H7 (cell line): ENCODE data around the gene FAM120B. TPM values are rescaled to one million over a fixed set of nuclear protein-coding genes. Genes with fewer than 3 reads are reported as not detected.
"Not testable (repeated sequence)": the region's sequence is repeated elsewhere in the genome, so short reads cannot be mapped to it uniquely, and the experiment has no call there.

Source experiments
- DNase-seq: peaks from one replicate; pipeline ENCODE4 v3.0.0; 2012
- H3K27me3 ChIP-seq: 2 replicates; pipeline ENCODE4 v1.6.0; 2011; ENCODE audit warnings: mild to moderate bottlenecking, low read length; ENCODE audit not compliant: control insufficient read depth, insufficient read depth
- H3K36me3 ChIP-seq: replicated peaks from 2 replicates; pipeline ENCODE4 v1.5.1; 2011; ENCODE audit warnings: low read length; ENCODE audit not compliant: control insufficient read depth, insufficient read depth
- H3K4me3 ChIP-seq: 2 replicates; pipeline ENCODE4 v1.5.1; 2011; ENCODE audit warnings: low read depth, mild to moderate bottlenecking, control low read depth, low read length, moderate library complexity; ENCODE audit not compliant: insufficient read depth
- total RNA-seq: library from RNA; depleted of rRNA; stranded (reverse); fragments of >200 nt; shearing (Covaris generic); gene quantifications from 2 replicates; pipeline ENCODE4 v1.2.3, GENCODE V29; 2014

FAM120B gene
- total RNA-seq, 1 experiment from 2014 or later = 7.2 TPM

- no peak for DNase-seq
- no peak overlapping the region for H3K4me3 ChIP-seq
- no peaks in the 10 kb centered on the region for H3K27me3 ChIP-seq
Measured at GRCh38 chr6:170376386-170377043, 70.0 kb downstream of the FAM120B start.

GRCh38 chr6:170378502-170378901 lies 71.9 kb downstream of the FAM120B start:
- DNase-seq = no peak
- H3K27me3 ChIP-seq = no peaks in the 10 kb centered on the region
- no peak overlapping the region for H3K4me3 ChIP-seq
- H3K36me3 ChIP-seq = no peaks in the 10 kb centered on the region

More at GRCh38 chr6:170376386-170377043, 70.0 kb downstream of the FAM120B start:
- H3K36me3 ChIP-seq = no peaks in the 10 kb centered on the region

- no peaks in the 10 kb centered on the region for H3K36me3 ChIP-seq
- no peaks in the 10 kb centered on the region for H3K27me3 ChIP-seq
- no peak for DNase-seq
- H3K4me3 ChIP-seq = no peak overlapping the region
Measured at GRCh38 chr6:170381562-170381961, 75.0 kb downstream of the FAM120B start.

- no peak for DNase-seq
- H3K4me3 ChIP-seq = no peak overlapping the region
- H3K36me3 ChIP-seq = no peaks in the 10 kb centered on the region
- no peaks in the 10 kb centered on the region for H3K27me3 ChIP-seq
Measured at GRCh38 chr6:170383466-170384035, 77.0 kb downstream of the FAM120B start.

- no peak for DNase-seq
- Histone ChIP-seq H3K36me3 (no peaks in the 10 kb centered on the region), H3K27me3 (no peaks in the 10 kb centered on the region), H3K4me3 (no peak overlapping the region)
Measured at GRCh38 chr6:170385506-170385905, 78.9 kb downstream of the FAM120B start.

- no peak overlapping the region for H3K4me3 ChIP-seq
- H3K36me3 ChIP-seq = peaks cover 1% of the 10 kb centered on the region; the same call in 1 of the 2 replicates
- DNase-seq = no peak
- no peaks in the 10 kb centered on the region for H3K27me3 ChIP-seq
Measured at GRCh38 chr6:170388113-170388512, 81.6 kb downstream of the FAM120B start.

- Histone ChIP-seq H3K27me3 (no peaks in the 10 kb centered on the region), H3K4me3 (no peak overlapping the region), H3K36me3 (peaks cover 1% of the 10 kb centered on the region)
- no peak for DNase-seq
Measured at GRCh38 chr6:170393033-170393432, 86.5 kb downstream of the FAM120B start.

- Histone ChIP-seq H3K4me3 (no peak overlapping the region), H3K27me3 (no peaks in the 10 kb centered on the region), H3K36me3 (peaks cover 1% of the 10 kb centered on the region)
- no peak for DNase-seq
Measured at GRCh38 chr6:170393807-170394399, 87.3 kb downstream of the FAM120B start.

- Histone ChIP-seq H3K27me3 (no peaks in the 10 kb centered on the region), H3K4me3 (no peak overlapping the region), H3K36me3 (peaks cover 1% of the 10 kb centered on the region)
- DNase-seq = no peak
Measured at GRCh38 chr6:170394980-170395379, 88.4 kb downstream of the FAM120B start.

GRCh38 chr6:170398743-170399369 lies 92.3 kb downstream of the FAM120B start:
- DNase-seq, H3K4me3 ChIP-seq, H3K36me3 ChIP-seq, H3K27me3 ChIP-seq: not testable (repeated sequence)

GRCh38 chr6:170399955-170400558 lies 93.5 kb downstream of the FAM120B start:
- H3K4me3 ChIP-seq, DNase-seq, H3K27me3 ChIP-seq, H3K36me3 ChIP-seq: not testable (repeated sequence)

- no peak for DNase-seq
- Histone ChIP-seq H3K36me3 (peaks cover 2% of the 10 kb centered on the region), H3K27me3 (no peaks in the 10 kb centered on the region), H3K4me3 (no peak overlapping the region)
Measured at GRCh38 chr6:170402318-170403040, 95.9 kb downstream of the FAM120B start.

- Histone ChIP-seq H3K27me3 (no peaks in the 10 kb centered on the region), H3K4me3 (no peak overlapping the region), H3K36me3 (peaks cover 2% of the 10 kb centered on the region)
- DNase-seq = peak; percentile 85
Measured at GRCh38 chr6:170403451-170403850, 96.9 kb downstream of the FAM120B start.

GRCh38 chr6:170404036-170404435 lies 97.5 kb downstream of the FAM120B start:
- Histone ChIP-seq H3K4me3 (no peak overlapping the region), H3K36me3 (peaks cover 2% of the 10 kb centered on the region), H3K27me3 (no peaks in the 10 kb centered on the region)
- DNase-seq = no peak
